Measurements from ENCODE around the gene POLRMT.
"Not testable (repeated sequence)": the region's sequence is repeated elsewhere in the genome, so short reads cannot be mapped to it uniquely, and the experiment has no call there.

POLRMT gene

DNA sequence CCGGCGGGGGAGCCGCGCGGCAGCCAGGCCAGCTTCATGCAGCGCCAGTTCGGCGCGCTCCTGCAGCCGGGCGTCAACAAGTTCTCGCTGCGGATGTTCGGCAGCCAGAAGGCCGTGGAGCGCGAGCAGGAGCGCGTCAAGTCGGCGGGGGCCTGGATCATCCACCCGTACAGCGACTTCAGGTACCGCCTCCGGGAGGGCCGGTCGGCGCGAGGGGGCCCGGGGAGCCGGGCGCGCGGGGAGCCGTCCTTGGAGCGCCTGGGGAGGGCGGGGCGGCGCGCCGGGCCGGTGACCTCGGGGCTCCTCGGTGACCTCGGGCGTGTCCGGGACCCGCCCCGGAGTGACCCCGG, 43.0 kb downstream of the POLRMT start:
- peak; percentile 50 for DNase-seq

DNA sequence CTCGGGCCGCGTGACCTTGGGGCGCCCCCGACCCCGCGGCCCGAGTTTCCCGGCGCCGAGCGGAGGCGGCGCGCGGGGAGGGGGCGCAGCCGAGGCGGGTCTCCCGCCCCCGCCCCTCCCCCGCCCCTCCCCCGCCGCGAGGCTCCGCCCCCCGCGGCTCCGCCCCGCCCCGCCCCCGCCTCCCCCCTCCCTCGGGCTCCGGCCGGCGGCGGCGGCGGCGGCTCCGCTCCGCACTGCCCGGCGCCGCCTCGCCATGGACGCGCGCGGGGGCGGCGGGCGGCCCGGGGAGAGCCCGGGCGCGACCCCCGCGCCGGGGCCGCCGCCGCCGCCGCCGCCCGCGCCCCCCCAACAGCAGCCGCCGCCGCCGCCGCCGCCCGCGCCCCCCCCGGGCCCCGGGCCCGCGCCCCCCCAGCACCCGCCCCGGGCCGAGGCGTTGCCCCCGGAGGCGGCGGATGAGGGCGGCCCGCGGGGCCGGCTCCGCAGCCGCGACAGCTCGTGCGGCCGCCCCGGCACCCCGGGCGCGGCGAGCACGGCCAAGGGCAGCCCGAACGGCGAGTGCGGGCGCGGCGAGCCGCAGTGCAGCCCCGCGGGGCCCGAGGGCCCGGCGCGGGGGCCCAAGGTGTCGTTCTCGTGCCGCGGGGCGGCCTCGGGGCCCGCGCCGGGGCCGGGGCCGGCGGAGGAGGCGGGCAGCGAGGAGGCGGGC, 43.5 kb downstream of the POLRMT start, which contains the start of gene HCN2:
Gene HCN2, plus strand, starts transcription at position 189 of the 703 bp plus-strand sequence. Its CDS starts 65 bp downstream, at position 254.
- no peak for DNase-seq

DNA sequence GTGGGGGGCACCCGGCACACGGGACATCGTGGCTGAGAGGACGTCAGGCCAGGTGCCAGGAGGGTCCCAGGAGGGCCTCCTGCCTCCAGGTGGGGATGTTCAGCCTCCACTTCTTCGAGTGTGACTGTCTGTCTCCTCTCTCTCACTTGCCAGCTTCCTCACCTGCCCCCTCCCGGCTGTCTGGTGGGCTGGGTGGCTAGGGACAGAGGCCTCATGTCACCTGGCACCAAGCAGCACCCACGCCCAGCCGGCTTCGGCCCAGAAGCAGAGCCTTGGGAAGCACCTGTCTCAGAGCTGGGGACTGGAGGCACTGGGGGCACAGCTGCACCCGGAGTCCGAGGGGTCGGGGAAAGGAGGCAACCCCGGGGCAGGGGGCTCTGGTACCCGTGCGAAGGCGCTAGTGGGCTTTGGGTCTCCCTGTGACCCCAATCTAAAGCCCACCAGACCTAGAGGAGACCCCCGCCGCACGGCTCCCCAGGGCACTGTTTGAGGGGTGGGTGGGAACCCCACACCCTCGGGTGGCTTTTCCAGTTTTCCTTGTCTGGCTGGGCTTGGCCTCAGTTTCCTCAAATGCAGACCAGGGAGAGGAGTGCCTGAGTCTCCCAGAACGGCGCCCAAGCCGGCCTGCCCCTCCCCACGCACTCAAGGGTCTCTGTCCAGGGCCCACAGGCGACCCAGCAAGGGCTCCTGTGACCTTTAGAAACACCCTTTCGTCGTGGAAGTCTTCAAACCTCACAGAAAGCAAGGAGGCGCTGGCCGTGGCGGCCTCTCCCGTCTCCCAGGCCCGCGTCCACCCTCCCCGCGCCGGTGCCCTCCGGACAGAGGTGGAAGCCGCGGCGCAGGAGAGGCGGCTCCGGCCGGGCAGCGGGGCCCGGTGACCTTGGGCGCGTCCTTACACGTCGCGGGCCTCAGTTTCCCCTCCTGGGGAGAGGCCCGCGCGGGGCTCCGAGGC, 44.3 kb downstream of the POLRMT start:
- DNase-seq, result peak; percentile 22

DNA sequence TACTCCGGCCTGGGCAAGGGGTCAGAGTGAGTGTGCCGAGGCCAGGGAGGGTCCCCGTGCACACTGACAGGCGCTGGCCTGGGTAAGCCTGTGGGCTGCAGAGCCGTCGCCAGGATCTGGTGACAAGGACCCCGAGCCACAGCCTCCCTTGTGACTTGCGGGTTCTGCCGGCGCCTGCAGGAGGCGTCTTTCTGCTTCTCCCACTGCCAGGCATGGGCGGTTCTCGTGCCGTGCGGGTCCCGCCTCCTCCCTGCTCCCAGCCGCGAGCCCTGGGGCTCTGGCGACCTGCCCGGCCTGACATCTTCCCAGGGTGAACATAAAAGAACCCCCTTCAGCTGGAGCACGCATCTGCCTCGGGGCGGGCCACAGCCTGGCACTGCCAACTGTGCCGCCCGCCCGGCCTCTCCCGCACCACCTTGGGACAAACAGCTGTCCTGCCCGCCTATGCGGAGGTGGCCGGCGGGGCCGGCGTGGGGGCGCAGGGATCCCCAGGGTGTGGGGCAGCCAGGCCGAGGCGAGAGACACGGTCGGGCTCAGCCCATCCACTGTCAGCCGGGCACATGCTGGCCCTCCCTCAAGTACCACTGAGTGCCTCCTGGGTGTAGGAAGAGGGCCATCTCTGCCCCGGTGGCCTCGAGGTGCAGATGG, 45.1 kb downstream of the POLRMT start:
- DNase-seq, result peak; percentile 84

DNA sequence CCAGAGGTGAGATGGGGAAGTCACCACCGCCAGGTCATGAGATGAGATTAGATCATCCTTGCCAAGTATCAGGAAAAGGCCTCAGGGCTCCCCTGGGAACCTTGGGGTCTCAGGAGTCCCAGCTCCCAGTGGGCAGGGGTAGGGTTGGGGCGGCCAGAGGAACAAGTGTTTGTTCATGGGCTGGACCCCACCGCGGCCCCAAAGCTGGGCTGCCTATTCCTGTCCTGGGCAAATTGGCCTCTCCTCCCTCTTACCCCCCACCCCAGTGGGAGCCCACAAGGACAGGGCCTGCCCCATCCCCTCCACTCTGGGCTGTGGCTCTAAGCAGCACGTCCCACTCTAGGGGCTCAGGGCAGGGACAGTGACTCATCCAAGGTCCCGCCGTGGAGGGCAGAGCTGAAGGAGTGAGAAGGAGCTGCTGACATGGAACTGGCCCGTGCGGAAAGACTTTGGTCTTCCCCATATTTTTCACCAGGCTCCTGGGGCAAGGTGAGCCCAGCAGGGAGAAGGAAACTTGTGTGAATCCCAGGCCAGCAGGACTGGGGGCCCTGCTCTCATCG, 47.7 kb downstream of the POLRMT start:
- DNase-seq, result no peak

DNA sequence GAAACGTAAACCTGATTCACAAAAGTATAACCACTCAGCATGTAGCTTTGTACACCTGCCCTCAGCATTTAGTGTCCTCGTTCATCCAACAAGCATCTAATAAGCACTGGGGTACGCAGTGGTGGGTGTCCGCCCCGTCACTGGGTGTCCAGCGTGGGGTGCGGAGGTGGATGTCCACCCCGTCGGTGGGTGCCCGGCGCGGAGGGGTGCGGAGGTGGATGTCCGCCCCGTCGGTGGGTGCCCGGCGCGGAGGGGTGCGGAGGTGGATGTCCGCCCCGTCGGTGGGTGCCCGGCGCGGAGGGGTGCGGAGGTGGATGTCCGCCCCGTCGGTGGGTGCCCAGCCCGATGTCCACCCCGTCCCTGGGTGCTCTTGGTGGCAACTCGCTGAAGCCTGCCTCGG, 48.2 kb downstream of the POLRMT start:
- not testable (repeated sequence) for DNase-seq

DNA sequence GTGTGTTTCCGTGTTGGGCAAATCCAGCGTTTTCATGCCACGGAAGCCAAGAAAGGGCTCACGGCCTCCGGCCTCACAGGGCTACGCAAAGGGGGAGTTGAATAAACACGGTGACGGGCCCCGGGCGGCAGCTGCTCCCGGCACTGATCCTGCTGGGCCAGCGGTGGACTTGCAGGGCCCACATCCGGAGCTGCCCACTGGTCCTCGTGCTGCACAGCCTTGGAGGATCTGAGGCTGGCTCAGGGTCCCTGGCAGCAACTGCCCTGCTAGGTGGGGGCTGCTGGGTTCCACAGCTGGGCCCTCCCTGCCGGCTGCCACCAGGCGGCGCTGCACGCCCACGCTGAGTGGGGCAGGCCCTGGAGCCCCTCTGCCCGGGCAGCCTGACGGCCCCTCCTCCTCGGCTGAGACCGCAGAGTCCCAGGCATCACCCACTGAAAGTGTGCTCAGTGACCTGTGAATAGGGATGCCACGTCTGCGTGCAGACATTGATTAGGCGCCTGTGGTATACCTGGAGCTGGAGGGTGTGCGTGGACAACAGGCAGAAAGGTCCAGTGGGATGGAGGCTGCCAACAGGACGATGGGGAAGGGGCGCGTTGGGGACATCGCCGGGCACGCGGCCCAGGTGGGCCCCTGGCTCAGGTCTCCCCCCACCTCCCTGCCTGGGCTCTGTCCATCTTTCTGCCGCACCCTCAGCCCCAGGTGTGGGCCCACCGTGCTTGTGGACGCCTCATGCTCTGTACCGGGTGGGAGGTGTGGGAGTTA, 48.9 kb downstream of the POLRMT start:
- peak; percentile 73 for DNase-seq

DNA sequence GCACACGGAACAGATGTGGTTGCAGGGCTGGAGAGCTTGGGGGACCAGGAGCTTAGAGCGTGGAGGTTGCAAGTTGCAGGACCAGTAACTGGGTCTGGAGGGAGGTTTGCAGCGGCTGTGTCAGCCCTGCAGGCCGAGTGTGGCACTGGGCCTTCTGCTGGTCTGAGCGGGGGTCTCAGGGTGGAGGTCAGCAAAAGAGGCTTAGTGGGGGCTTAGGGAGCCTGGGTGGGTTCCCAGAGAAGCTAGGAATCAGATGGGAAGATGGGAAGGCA, 49.4 kb downstream of the POLRMT start:
- no peak for DNase-seq

DNA sequence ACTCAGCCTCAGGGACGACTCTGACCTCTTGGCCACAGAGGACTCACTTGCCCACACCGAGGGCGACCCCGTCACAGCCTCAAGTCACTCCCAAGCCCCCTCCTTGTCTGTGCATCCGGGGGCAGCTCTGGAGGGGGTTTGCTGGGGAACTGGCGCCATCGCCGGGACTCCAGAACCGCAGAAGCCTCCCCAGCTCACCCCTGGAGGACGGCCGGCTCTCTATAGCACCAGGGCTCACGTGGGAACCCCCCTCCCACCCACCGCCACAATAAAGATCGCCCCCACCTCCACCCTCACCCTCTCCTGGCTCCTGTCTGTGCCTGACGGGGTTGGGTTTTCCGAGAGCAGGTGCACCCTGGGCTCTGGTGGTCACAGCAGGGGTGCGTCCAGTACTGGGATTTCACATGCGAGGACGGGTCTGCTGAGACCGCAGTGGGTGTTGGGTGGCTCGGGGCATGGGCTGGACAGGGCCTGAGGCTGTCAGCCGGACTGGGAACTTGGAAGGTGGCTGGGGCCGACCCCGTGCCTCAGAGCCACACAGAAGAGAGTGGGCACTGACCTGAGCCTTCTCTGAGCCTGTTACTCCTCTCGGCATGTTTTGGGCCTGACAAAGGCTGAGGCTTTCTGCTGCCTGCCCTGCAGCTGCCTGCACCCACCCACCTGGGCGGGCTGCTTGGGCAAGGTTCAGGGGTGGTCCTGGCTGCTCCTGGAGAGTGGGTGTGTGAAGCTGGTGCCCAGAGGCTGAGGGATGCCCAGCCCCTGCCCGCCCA, 50.0 kb downstream of the POLRMT start:
- DNase-seq, result no peak

DNA sequence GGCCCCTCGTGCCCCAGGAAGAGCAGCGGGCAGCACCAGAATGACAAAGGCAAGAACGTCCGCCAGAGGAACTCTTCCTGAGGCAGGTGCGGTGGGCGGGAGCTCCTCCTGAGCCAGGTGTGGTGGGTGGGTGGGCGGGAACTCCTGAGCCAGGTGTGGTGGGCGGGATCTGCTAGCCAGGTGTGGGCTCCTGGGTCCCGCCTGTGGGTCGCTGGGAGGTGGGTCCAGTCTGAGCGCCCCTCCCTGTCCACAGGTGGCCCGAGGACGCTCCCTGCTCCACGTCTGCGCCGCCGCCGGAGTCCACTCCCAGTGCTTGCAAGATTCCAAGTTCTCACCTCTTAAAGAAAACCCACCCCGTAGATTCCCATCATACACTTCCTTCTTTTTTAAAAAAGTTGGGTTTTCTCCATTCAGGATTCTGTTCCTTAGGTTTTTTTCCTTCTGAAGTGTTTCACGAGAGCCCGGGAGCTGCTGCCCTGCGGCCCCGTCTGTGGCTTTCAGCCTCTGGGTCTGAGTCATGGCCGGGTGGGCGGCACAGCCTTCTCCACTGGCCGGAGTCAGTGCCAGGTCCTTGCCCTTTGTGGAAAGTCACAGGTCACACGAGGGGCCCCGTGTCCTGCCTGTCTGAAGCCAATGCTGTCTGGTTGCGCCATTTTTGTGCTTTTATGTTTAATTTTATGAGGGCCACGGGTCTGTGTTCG, 50.7 kb downstream of the POLRMT start:
- DNase-seq, result no peak

DNA sequence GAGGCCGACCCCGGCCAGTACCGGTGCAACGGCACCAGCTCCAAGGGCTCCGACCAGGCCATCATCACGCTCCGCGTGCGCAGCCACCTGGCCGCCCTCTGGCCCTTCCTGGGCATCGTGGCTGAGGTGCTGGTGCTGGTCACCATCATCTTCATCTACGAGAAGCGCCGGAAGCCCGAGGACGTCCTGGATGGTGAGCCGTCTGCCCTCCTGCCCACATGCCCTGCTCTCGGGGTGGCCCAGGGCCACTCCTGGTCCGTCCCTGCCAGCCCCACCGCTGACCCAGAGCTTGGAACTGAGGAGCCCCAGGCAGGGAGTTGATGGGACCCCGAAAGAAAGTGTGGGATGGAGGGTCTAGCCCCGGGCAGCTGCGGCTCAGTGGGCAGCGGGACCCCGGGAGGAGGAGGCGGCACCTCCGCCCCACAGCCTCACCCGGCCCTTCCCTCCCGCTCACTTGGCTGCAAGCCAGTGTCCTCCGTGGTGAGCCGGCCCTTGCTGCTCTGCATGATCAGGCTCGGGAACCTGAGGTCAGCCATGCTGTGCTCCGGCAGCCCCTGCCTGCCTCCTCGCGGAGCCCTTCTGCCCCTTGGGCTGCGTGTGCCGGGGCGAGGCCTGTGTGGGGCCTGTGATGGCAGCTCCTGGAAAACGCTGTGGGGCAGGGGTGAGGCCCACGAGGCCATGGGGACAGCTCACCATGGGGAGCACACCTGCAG, 51.8 kb downstream of the POLRMT start:
- DNase-seq, result no peak

DNA sequence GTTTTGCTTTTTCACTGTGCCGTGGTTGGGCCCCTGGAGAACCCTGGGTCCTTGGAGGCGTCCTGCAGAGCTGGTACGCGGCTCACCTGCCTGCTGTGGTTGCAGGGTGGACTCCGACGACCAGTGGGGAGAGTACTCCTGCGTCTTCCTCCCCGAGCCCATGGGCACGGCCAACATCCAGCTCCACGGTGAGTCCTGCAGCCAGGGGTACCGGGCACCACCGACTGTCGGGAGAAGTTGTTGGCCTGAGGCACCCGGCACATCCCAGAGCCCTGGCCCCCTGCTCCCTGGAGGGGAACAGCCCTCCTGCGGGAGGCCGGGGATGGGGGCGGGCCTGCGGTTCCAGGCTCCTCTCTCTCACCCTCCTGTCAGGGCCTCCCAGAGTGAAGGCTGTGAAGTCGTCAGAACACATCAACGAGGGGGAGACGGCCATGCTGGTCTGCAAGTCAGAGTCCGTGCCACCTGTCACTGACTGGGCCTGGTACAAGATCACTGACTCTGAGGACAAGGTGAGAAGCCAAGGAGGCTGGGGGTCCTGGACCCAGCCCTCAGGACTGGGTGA, 53.0 kb downstream of the POLRMT start:
- DNase-seq, result no peak

DNA sequence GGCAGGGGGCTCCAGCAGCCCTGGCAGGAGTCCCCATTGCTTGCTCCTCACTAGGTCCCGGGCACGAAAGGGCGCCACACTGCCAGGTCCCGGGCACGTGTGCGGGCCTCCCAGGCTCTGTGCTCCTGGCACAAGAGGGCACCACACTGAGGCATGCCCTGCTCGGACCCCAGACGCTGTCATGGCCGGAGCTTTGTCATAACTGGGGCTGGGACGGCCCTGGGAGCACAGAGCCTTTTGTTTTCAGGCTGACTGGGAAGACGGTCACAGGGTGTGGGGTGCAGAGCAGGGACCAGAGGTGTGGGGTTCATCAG, 53.5 kb downstream of the POLRMT start:
- DNase-seq, result no peak

DNA sequence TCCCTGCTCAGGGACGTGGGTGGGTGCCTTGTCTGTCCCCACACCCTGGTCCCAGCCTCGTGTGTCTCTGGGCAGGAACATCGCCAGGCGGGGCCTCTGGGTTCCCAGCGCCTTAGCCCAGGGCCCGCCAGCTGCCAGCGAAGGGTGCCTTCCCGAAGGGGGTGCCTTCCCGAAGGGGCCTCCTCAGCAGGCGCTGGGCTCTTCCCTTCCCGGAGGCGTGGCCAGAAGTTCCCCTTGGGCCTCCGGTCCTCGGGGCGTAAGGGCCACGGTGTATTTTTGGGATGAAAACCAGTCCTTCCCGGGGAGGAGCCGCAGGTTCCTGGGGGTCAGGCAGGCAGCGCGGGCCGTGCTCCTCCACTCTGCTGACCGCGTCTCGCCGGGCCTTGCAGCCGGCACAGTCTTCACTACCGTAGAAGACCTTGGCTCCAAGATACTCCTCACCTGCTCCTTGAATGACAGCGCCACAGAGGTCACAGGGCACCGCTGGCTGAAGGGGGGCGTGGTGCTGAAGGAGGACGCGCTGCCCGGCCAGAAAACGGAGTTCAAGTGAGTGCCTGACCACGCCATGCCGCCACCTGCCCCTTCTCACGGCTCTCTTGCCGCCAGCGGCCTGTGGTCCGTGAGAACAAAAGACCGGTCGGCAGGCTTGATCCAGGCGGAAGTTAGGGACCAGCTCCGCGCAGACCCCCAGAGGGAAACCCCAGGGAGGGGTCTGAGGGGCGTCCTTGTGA, 54.1 kb downstream of the POLRMT start:
- no peak for DNase-seq

DNA sequence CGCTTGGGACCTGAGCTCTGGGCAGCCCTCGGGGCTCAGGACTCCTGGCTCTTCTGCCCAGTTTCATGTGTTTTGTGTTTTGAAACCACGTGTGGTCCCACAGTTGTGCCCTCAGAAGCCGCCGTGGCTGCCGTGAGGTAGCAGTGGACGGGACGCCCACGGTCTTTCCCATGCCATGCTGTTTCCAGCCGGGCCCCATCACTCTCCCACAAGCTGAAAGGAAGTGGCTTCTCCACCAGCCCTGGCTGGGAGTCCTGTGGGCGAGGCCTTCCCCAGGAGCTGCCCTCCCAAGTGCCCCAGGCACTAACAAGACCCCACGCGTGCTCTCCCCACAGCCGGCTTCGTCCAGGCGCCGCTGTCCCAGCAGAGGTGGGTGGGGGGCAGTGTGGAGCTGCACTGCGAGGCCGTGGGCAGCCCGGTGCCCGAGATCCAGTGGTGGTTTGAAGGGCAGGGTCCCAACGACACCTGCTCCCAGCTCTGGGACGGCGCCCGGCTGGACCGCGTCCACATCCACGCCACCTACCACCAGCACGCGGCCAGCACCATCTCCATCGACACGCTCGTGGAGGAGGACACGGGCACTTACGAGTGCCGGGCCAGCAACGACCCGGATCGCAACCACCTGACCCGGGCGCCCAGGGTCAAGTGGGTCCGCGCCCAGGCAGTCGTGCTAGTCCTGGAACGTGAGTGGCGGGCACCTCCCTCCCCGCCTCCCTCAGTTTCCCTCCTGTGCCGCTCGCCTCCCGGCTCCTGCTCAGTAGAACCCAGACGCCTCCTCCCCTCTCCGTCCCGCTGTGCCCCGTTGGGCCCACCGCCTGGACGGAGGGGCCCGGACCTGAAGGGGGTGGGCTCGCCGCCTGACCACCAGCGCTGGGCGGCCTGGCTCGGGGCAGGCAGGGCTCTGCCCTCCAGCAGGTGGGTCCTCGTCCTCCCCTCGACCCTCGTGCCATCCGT, 55.6 kb downstream of the POLRMT start:
- no peak for DNase-seq

DNA sequence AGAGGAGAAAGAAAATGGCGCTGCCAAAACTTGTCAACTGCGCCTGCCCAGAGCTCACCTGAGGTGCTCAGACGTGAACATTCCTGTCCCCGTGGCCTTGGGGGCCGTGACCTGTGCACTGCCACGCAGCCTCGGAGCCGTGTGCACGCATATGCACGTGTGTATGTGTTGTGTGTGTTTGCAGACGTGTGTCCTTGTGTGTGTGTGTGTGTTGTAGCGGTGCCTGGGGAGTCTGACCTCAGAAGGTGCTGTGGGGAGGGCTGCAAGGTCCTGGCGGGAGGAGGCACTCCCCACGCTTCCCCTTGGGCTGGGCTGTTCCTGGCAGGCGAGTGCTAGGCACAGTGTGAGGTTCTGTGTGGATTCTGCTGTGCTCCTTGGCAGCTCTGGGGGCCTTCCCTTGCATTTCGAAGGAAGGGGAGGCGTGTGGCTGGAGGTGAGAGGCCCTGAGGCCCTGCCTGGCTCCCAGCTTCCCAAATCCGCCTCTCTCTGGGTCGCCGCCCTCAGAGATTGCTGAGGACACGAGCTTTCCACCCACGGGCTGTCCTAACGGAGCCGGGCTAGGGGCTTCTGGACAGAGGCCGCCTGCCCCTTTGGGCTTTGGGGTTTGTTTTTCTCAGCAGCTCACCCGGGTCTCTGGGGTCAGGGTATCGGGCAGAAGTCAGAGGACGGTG, 56.4 kb downstream of the POLRMT start:
- DNase-seq, result no peak

DNA sequence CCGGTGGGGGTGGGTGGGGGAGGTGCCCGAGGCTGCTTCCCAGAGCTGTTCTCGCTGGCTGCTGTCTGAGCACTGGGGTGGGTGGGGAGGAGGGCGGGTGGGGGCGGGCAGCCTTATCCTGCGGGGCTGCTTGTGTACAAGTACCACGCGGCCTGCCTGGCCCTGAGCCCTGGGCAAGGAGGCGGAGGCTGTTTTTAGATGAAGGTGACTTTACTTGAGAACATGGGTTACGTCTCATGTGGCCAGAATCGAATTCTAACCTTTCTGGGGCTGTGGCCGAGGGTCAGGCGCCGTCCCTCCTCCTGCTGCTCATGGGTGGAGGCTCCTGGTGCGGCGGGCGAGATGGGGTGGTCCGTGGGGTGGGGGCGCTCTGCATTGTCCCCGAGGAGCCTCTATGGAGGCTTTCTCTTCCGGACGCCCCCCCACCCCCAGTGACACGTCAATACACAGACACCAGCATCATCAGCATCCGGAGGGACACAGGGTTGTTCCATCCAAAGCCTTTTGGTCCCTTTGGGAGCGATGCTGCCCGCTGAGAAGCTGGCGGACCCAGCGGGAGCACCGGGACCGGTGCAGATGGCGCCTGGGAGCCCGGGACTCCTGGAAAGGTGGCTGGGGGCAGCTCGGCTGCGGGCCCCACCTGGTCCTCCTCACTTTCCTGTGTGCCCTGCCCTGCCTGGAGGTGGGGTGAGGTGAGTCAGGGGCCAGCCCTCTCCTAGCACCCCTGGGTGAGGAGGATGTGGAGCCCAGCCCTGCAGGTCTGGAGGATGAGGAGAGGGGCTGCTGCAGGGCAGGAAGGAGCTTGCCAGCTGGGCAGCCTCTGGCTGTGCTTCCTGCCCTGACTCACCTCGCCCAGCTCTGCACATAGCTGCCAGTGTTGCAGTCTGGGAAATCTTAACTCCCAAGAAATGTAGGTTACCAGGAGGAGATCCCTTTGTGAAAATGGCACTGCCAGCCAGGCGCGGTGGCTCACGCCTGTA, 57.5 kb downstream of the POLRMT start:
- DNase-seq, result no peak

Measured in activated CD4-positive, alpha-beta T cell treated with anti-CD3 and anti-CD28 coated beads for 48 hours (primary cell).